Esophagus (tissue), 2 donors: Measurements from ENCODE around the gene TLE4. TPM values are rescaled to one million over a fixed set of nuclear protein-coding genes. Genes with fewer than 3 reads are reported as not detected.
"Not testable (repeated sequence)": the region's sequence is repeated elsewhere in the genome, so short reads cannot be mapped to it uniquely, and the experiment has no call there.

ENCODE experiments used
- H3K27ac ChIP-seq, 2 donors: one replicate each; pipeline ENCODE4 v1.5.1; 2013; ENCODE audit warnings: low read depth in 2 of 2, mild to moderate bottlenecking in 2 of 2, inconsistent platforms in 1 of 2, low read length in 1 of 2, moderate library complexity in 1 of 2
- H3K27me3 ChIP-seq, 2 donors: one replicate each; pipeline ENCODE4 v1.6.1; 2013; ENCODE audit warnings: low read length in 2 of 2, control low read depth in 1 of 2, mild to moderate bottlenecking in 1 of 2; ENCODE audit not compliant: insufficient read depth in 2 of 2, control insufficient read depth in 1 of 2
- H3K36me3 ChIP-seq, 2 donors: one replicate each; pipeline ENCODE4 v1.6.1; 2013; ENCODE audit warnings: low read length in 1 of 2; ENCODE audit not compliant: control insufficient read depth in 2 of 2, insufficient read depth in 2 of 2
- H3K4me1 ChIP-seq, 2 donors: one replicate each; pipeline ENCODE4 v1.6.1; 2013; ENCODE audit warnings: low read length in 1 of 2; ENCODE audit not compliant: control insufficient read depth in 2 of 2, insufficient read depth in 2 of 2
- H3K4me3 ChIP-seq, 2 donors: one replicate each; pipeline ENCODE4 v1.5.1; 2013; ENCODE audit warnings: low read length in 2 of 2, mild to moderate bottlenecking in 2 of 2, low read depth in 1 of 2, moderate library complexity in 1 of 2
- H3K9me3 ChIP-seq, 2 donors: one replicate each; pipeline ENCODE4 v1.6.1; 2013; ENCODE audit warnings: mild to moderate bottlenecking in 2 of 2, low read depth in 1 of 2, low read length in 1 of 2, moderate library complexity in 1 of 2; ENCODE audit not compliant: control insufficient read depth in 2 of 2, insufficient read depth in 1 of 2
- WGBS, 2 donors: extraction: QIAGEN DNeasy Blood & Tissue Kit; methylation state at CpG; one replicate each; pipeline ENCODE4 v1.1.7; 2013; 5-methylcytosine and 5-hydroxymethylcytosine counted together
- polyA plus RNA-seq, 2 donors: library from polyadenylated mRNA; stranded (reverse); fragments of 200-250 nt; gene quantifications; one replicate each; pipeline ENCODE4 v1.2.3, GENCODE V29; 2013
- donor health status: healthy with polysubstance abuse.
- donor health status: Bipolar disorder and iron deficiency.

TLE4 gene
- polyA plus RNA-seq, result 10 to 100 TPM in 1 of 2 donors, 1 to 10 TPM in 1; 8.5 to 12.9 TPM

GRCh38 chr9:79571309-79572031 lies at the start of gene TLE4:
TSS of gene TLE4 (plus strand) at chr9:79571965. CDS start at chr9:79572791, 826 bp downstream.
- Histone ChIP-seq H3K4me3 (peak within 1 kb of the TSS; percentile 87 to 89), H3K9me3 (no peaks in the 10 kb centered on the region), H3K36me3 (no peaks in the 10 kb centered on the region), H3K4me1 (peaks cover 0 to 2% of the 10 kb centered on the region in 2 donors), H3K27ac (peak within 1 kb of the TSS; percentile 95 to 96), H3K27me3 (no peaks in the 10 kb centered on the region)
- WGBS, 2 donors, result 0% methylated on average over 48 of the region's 48 CpGs

GRCh38 chr9:79522793-79523192 lies 49.0 kb upstream of the TLE4 start:
- no peaks in the 10 kb centered on the region for H3K36me3 ChIP-seq
- H3K27ac ChIP-seq, result no peak overlapping the region
- H3K4me1 ChIP-seq, result no peaks in the 10 kb centered on the region
- H3K9me3 ChIP-seq, result no peaks in the 10 kb centered on the region
- WGBS, 2 donors, result 82 to 91% methylated on average over 4 of the region's 4 CpGs
- no peaks in the 10 kb centered on the region for H3K27me3 ChIP-seq
- no peak overlapping the region for H3K4me3 ChIP-seq

GRCh38 chr9:79524266-79524665 lies 47.5 kb upstream of the TLE4 start:
- Histone ChIP-seq H3K4me3 (no peak overlapping the region), H3K27ac (no peak overlapping the region), H3K4me1 (no peaks in the 10 kb centered on the region), H3K27me3 (no peaks in the 10 kb centered on the region), H3K36me3 (no peaks in the 10 kb centered on the region), H3K9me3 (no peaks in the 10 kb centered on the region)

- Histone ChIP-seq H3K4me1 (no peaks in the 10 kb centered on the region), H3K4me3 (no peak overlapping the region), H3K27me3 (no peaks in the 10 kb centered on the region), H3K36me3 (no peaks in the 10 kb centered on the region), H3K9me3 (no peaks in the 10 kb centered on the region), H3K27ac (no peak overlapping the region)
- WGBS, 2 donors, result 84 to 88% methylated on average over 1 of the region's 1 CpG
Measured at GRCh38 chr9:79526149-79526672, 45.6 kb upstream of the TLE4 start.

GRCh38 chr9:79535534-79535933 lies 36.2 kb upstream of the TLE4 start:
- Histone ChIP-seq H3K27me3 (no peaks in the 10 kb centered on the region), H3K4me3 (no peak overlapping the region), H3K4me1 (no peaks in the 10 kb centered on the region), H3K36me3 (no peaks in the 10 kb centered on the region), H3K27ac (no peak overlapping the region), H3K9me3 (no peaks in the 10 kb centered on the region)
- WGBS, 2 donors, result 92 to 96% methylated on average over 1 of the region's 1 CpG

- H3K9me3 ChIP-seq, result no peaks in the 10 kb centered on the region
- H3K27me3 ChIP-seq, result no peaks in the 10 kb centered on the region
- WGBS, 2 donors, result 93 to 96% methylated on average over 2 of the region's 2 CpGs
- H3K27ac ChIP-seq, result no peak overlapping the region
- no peaks in the 10 kb centered on the region for H3K4me1 ChIP-seq
- no peaks in the 10 kb centered on the region for H3K36me3 ChIP-seq
- no peak overlapping the region for H3K4me3 ChIP-seq
Measured at GRCh38 chr9:79537838-79538237, 33.9 kb upstream of the TLE4 start.

GRCh38 chr9:79542735-79543620 lies 28.8 kb upstream of the TLE4 start:
- H3K27me3 ChIP-seq, result no peaks in the 10 kb centered on the region
- no peaks in the 10 kb centered on the region for H3K36me3 ChIP-seq
- WGBS, 2 donors, result 89 to 90% methylated on average over 3 of the region's 3 CpGs
- H3K27ac ChIP-seq, result no peak overlapping the region
- H3K4me1 ChIP-seq, result no peaks in the 10 kb centered on the region
- H3K9me3 ChIP-seq, result no peaks in the 10 kb centered on the region
- no peak overlapping the region for H3K4me3 ChIP-seq

- H3K27me3 ChIP-seq, H3K27ac ChIP-seq, H3K4me1 ChIP-seq, H3K9me3 ChIP-seq, H3K36me3 ChIP-seq, H3K4me3 ChIP-seq: not testable (repeated sequence)
- WGBS, 2 donors, result 82 to 85% methylated on average over 7 of the region's 7 CpGs
Measured at GRCh38 chr9:79544375-79544774, 27.4 kb upstream of the TLE4 start.

- Histone ChIP-seq H3K9me3 (peaks cover 0 to 2% of the 10 kb centered on the region in 2 donors), H3K36me3 (no peaks in the 10 kb centered on the region), H3K27me3 (no peaks in the 10 kb centered on the region), H3K27ac (no peak overlapping the region), H3K4me1 (no peaks in the 10 kb centered on the region), H3K4me3 (no peak overlapping the region)
- WGBS, 2 donors, result 62 to 72% methylated on average over 4 of the region's 4 CpGs
Measured at GRCh38 chr9:79551586-79551985, 20.2 kb upstream of the TLE4 start.
